Calu3 (cell line): Measurements from ENCODE around the gene CACNA2D3. TPM values are rescaled to one million over a fixed set of nuclear protein-coding genes. Genes with fewer than 3 reads are reported as not detected.

Experiments used
- BruUV-seq: library from RNA; stranded (reverse); fragments of 400-500 nt; replicated peaks from 2 replicates; lab custom pipeline; 2021; lab: Mats Ljungman, UMichigan
- CTCF ChIA-PET: fragments of 300-600 bp; sonication (Branson Sonifier 250); formaldehyde crosslinking; loops from one replicate; lab custom pipeline; 2022; ENCODE audit warnings: antibody characterized with exemption; lab: Charles Lee
- DNase-seq: peaks from one replicate; pipeline ENCODE4 v3.0.0; 2022
- H3K27ac Mint-ChIP-seq: one replicate; pipeline ENCODE4 v1.8.0; 2022; ENCODE audit warnings: mixed read lengths; ENCODE audit not compliant: unreplicated experiment
- H3K27me3 Mint-ChIP-seq: one replicate; pipeline ENCODE4 v1.8.0; 2022; ENCODE audit warnings: mixed read lengths; ENCODE audit not compliant: unreplicated experiment
- H3K36me3 Mint-ChIP-seq: one replicate; pipeline ENCODE4 v1.8.0; 2022; ENCODE audit warnings: mild to moderate bottlenecking, moderate library complexity, mixed read lengths; ENCODE audit not compliant: insufficient read depth, unreplicated experiment
- H3K4me1 Mint-ChIP-seq: one replicate; pipeline ENCODE4 v1.8.0; 2022; ENCODE audit warnings: mild to moderate bottlenecking, low read depth, mixed read lengths; ENCODE audit not compliant: unreplicated experiment
- H3K4me3 Mint-ChIP-seq: one replicate; pipeline ENCODE4 v1.8.0; 2022; ENCODE audit warnings: mild to moderate bottlenecking, low read depth, moderate library complexity, mixed read lengths; ENCODE audit not compliant: unreplicated experiment
- H3K9me3 Mint-ChIP-seq: one replicate; pipeline ENCODE4 v1.8.0; 2022; ENCODE audit warnings: low read depth, mixed read lengths; ENCODE audit not compliant: unreplicated experiment
- CTCF ChIP-seq: fragments of 200-600 bp; IDR thresholded peaks from one replicate; pipeline ENCODE4 v1.8.0; 2022; ENCODE audit warnings: antibody characterized with exemption; ENCODE audit not compliant: unreplicated experiment
- intact Hi-C: fragments of 100-400 bp; cut with micrococcal nuclease; formaldehyde crosslinking; loops from one replicate; pipeline ENCODE4 v1.10.0; 2022; ENCODE audit not compliant: unreplicated experiment
- total RNA-seq: library from RNA; stranded (reverse); gene quantifications from 2 replicates; pipeline ENCODE4 v1.2.3, GENCODE V29; 2022

The CACNA2D3 gene
- total RNA-seq, 1 experiment from 2014 or later = not detected

- no peaks in the 10 kb centered on the region for H3K4me1 Mint-ChIP-seq
- BruUV-seq = no TSS peak
- no peaks in the 10 kb centered on the region for H3K27me3 Mint-ChIP-seq
- TF ChIP-seq CTCF = no peak
- H3K4me3 Mint-ChIP-seq = no peak overlapping the region
- H3K36me3 Mint-ChIP-seq = no peaks in the 10 kb centered on the region
- intact Hi-C loops = no loop called here
- CTCF ChIA-PET = no interaction called here
- no peak overlapping the region for H3K27ac Mint-ChIP-seq
- peaks cover 13% of the 10 kb centered on the region for H3K9me3 Mint-ChIP-seq
- no peak for DNase-seq
Measured at GRCh38 chr3:55030938-55031337, 908.6 kb downstream of the CACNA2D3 start.

- Mint-ChIP-seq H3K4me3 (no peak overlapping the region), H3K27ac (no peak overlapping the region), H3K36me3 (no peaks in the 10 kb centered on the region), H3K9me3 (peaks cover 3% of the 10 kb centered on the region), H3K27me3 (no peaks in the 10 kb centered on the region), H3K4me1 (no peaks in the 10 kb centered on the region)
- no peak for DNase-seq
- CTCF ChIA-PET = no interaction called here
- no TSS peak for BruUV-seq
- intact Hi-C loops = no loop called here
- TF ChIP-seq CTCF = no peak
Measured at GRCh38 chr3:55036883-55037577, 914.7 kb downstream of the CACNA2D3 start.

GRCh38 chr3:55042591-55042990, 920.2 kb downstream of the CACNA2D3 start:
- intact Hi-C loops = no loop called here
- no peaks in the 10 kb centered on the region for H3K27me3 Mint-ChIP-seq
- no peaks in the 10 kb centered on the region for H3K36me3 Mint-ChIP-seq
- no peaks in the 10 kb centered on the region for H3K4me1 Mint-ChIP-seq
- no peak for TF ChIP-seq CTCF
- no peak overlapping the region for H3K4me3 Mint-ChIP-seq
- no peak for DNase-seq
- H3K27ac Mint-ChIP-seq = no peak overlapping the region
- H3K9me3 Mint-ChIP-seq = peaks cover 6% of the 10 kb centered on the region
- no TSS peak for BruUV-seq
- CTCF ChIA-PET = no interaction called here

- Mint-ChIP-seq H3K4me3 (no peak overlapping the region), H3K4me1 (no peaks in the 10 kb centered on the region), H3K27me3 (no peaks in the 10 kb centered on the region), H3K36me3 (no peaks in the 10 kb centered on the region), H3K27ac (no peak overlapping the region), H3K9me3 (peaks cover 6% of the 10 kb centered on the region)
- no peak for TF ChIP-seq CTCF
- CTCF ChIA-PET = no interaction called here
- intact Hi-C loops = no loop called here
- no peak for DNase-seq
- no TSS peak for BruUV-seq
Measured at GRCh38 chr3:55044486-55044885, 922.1 kb downstream of the CACNA2D3 start.
